Stomach smooth muscle (tissue), 2 donors: ENCODE results near the gene TTC39C.

Experiments used
- H3K27ac ChIP-seq: one replicate; pipeline ENCODE4 v1.7.0; 2013; ENCODE audit warnings: mild to moderate bottlenecking, low read length, inconsistent platforms
- H3K27me3 ChIP-seq, 2 donors: one replicate each; pipeline ENCODE4 v1.7.0; 2013; ENCODE audit warnings: low read length in 2 of 2; ENCODE audit not compliant: insufficient read depth in 2 of 2, control insufficient read depth in 1 of 2
- H3K36me3 ChIP-seq, 2 donors: one replicate each; pipeline ENCODE4 v1.7.0; 2013; ENCODE audit warnings: low read length in 2 of 2; ENCODE audit not compliant: control insufficient read depth in 2 of 2, insufficient read depth in 2 of 2
- H3K4me1 ChIP-seq: one replicate; pipeline ENCODE4 v1.7.0; 2013; ENCODE audit warnings: low read length; ENCODE audit not compliant: control insufficient read depth, insufficient read depth
- H3K4me3 ChIP-seq, 2 donors: one replicate each; pipeline ENCODE4 v1.7.0; 2013; ENCODE audit warnings: low read length in 2 of 2
- H3K9ac ChIP-seq, 2 donors: one replicate each; pipeline ENCODE4 v1.7.0; 2013; ENCODE audit warnings: low read length in 2 of 2, mild to moderate bottlenecking in 1 of 2
- H3K9me3 ChIP-seq, 2 donors: one replicate each; pipeline ENCODE4 v1.7.0; 2013; ENCODE audit warnings: low read length in 2 of 2; ENCODE audit not compliant: control insufficient read depth in 2 of 2
- donor health status: healthy.
- donor health status: Pancreatic carcinoma.

Gene TTC39C

DNA sequence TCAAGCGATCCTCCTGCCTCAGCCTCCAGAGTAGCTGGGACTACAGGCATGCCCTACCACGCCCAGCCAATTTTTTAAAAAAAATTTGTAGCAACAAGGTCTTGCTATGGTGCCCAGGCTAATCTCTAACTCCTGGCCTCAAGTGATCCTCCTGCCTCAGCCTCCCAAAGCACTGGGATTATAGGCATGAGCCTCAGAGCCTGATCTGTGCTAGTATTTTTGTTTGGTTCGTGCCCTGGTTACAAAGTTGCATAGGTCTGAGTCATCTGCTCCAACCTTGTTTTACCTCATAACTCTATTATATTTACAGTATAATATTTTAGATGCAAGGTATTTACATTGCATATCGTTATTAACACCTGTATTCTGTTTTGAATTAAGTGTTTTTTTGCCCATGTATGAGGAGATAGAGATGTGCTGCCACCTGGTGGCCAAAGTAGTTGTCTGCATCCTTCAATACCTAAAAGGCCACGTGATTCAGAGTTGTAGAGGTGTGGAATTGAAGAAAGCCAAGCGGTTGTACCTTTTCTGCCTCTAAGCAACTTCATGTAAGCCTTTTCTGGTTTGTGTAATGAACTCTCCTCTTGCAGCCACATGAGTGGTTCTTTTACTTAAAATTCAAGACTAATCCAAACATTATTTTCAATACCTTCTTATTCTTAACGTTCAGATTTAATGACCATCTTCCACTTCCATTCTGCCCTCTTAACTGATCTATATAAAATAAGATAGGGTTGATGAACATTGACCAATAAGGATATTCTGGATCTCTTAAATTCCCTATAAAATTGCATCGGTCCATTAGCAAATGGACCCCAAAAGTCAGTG lies 104.4 kb downstream of the TTC39C start:
- no peak overlapping the region for H3K9ac ChIP-seq
- no peaks in the 10 kb centered on the region for H3K4me1 ChIP-seq
- H3K27ac ChIP-seq, result no peak overlapping the region
- H3K36me3 ChIP-seq, result peaks cover 3% of the 10 kb centered on the region in 2 donors
- no peak overlapping the region for H3K4me3 ChIP-seq
- no peaks in the 10 kb centered on the region for H3K27me3 ChIP-seq
- no peaks in the 10 kb centered on the region for H3K9me3 ChIP-seq

DNA sequence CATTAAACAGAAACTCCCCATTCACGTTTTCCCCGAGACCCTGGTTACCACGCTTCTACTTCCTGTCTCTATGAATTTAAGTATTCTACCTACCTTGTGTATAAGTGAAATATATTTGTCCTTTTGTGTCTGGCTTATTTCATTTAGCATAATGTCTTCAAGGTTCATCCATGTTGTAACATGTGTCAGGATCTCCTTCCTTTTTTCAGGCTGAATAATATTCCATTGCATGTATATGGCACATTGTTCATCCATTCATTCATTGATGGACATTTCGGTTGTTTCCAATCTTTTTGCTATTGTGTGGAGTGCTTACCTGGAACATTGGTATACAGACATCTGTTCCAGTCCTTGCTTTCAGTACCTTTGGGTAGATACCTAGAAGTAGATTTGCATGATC lies 106.1 kb downstream of the TTC39C start:
- no peak overlapping the region for H3K27ac ChIP-seq
- no peaks in the 10 kb centered on the region for H3K4me1 ChIP-seq
- H3K36me3 ChIP-seq, result peaks cover 3 to 4% of the 10 kb centered on the region in 2 donors

DNA sequence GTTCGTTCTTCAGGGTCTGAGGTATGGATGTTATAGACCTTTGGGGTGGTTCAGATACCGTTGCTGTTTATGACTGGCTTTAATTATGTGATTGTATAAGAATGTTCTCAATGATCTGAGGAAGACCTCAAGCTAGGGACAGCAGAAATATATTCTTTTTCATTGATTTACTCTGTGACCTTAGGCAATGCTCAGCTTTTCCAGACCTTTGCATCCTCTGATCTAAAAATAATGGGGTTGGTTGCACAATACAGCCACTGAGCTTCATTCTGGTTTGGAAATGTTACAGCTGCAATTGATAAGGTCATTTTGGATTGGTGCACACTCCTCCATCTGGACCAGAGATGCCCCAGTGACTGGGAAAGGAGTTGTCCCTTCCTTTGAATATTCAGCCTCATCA lies 107.1 kb downstream of the TTC39C start:
- Histone ChIP-seq H3K27me3 (no peaks in the 10 kb centered on the region), H3K4me1 (no peaks in the 10 kb centered on the region), H3K27ac (no peak overlapping the region), H3K9ac (no peak overlapping the region), H3K9me3 (no peaks in the 10 kb centered on the region), H3K36me3 (peaks cover 3 to 5% of the 10 kb centered on the region in 2 donors), H3K4me3 (no peak overlapping the region)

More for the DNA sequence above, 106.1 kb downstream of the TTC39C start:
- no peaks in the 10 kb centered on the region for H3K9me3 ChIP-seq
- no peak overlapping the region for H3K9ac ChIP-seq
- H3K4me3 ChIP-seq, result no peak overlapping the region
- no peaks in the 10 kb centered on the region for H3K27me3 ChIP-seq

DNA sequence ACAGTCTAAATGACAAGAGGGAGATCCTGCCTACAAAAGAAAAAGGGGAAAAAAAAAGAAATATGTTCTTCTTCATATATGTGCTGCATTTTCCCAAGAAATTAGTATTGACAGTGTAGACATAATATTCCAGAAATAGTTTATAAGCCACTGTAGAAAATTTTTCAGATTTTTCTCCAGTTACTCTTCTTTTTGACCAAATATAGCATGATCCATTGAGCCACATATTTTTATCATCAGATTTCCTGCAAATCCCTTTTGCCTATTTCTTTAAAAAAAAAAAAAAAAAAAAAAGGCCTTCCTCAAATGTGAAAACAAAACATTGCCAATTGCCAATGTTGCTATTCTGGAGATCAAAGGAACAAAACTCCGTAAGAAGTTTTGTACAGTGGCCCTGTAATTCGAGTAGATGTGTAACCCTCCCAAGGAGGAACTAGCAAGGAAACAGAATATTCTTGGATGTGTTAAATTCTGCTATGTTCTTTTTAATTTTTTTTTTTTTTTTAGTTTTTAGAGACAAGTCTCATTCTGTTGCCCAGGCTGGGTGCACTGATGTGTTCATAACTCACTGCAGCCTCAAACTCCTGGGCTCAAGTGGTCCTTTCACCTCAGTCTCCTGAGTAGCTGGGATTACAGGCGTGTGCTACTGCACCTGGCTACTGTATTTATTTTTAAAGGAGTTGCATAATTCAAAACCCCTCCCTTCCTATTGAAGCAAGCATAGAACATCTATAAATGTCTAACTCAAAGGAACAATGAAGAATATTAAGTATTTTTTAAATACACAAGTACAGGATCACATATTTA lies 111.8 kb downstream of the TTC39C start:
- Histone ChIP-seq H3K4me3 (no peak overlapping the region), H3K27ac (no peak overlapping the region), H3K36me3 (peaks cover 5 to 11% of the 10 kb centered on the region in 2 donors), H3K9me3 (no peaks in the 10 kb centered on the region), H3K4me1 (no peaks in the 10 kb centered on the region), H3K9ac (no peak overlapping the region), H3K27me3 (no peaks in the 10 kb centered on the region)

DNA sequence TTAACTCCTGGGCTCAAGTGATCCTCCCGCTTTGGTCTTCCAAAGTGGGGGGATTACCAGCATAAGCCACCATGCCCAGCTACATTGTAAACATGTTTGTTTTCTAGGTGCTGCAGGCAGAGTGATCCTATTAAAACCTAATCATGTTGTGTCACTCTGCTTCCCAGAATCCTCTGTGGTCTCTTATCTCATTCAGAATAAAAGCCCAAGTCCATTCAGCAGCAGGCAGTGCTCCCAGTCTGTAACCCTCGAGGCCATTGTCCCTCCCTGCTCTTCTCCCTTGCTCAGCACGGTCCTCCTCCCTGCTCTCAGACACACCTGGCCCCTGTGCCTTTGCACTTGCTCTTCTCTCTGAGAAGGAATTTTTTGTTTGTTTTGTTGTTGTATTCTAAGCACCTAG lies 113.2 kb downstream of the TTC39C start:
- H3K36me3 ChIP-seq, result peaks cover 7 to 8% of the 10 kb centered on the region in 2 donors
- H3K4me1 ChIP-seq, result no peaks in the 10 kb centered on the region
- no peak overlapping the region for H3K9ac ChIP-seq
- H3K9me3 ChIP-seq, result no peaks in the 10 kb centered on the region
- H3K4me3 ChIP-seq, result no peak overlapping the region
- H3K27ac ChIP-seq, result no peak overlapping the region
- H3K27me3 ChIP-seq, result no peaks in the 10 kb centered on the region

DNA sequence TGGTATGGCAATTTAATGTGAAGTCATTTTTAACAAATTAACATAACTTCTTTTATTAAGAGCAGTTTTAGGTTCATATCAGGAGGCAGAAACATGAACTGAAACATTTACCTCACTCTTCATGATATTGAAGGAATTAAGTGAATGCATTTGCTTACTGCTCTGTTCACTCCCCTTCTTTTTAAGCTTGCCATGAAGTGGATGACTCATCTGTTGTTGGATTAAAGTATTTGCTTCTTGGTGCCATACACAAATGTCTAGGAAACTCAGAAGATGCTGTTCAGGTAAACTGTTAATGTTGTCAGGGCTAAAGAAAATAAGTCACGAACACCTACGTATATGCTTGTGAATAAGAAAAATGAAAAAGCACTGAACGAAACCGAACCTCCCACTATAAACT lies 114.1 kb downstream of the TTC39C start:
- Histone ChIP-seq H3K27me3 (no peaks in the 10 kb centered on the region), H3K9me3 (no peaks in the 10 kb centered on the region), H3K9ac (no peak overlapping the region), H3K36me3 (peaks cover 7 to 8% of the 10 kb centered on the region in 2 donors), H3K4me1 (no peaks in the 10 kb centered on the region), H3K27ac (no peak overlapping the region), H3K4me3 (no peak overlapping the region)

DNA sequence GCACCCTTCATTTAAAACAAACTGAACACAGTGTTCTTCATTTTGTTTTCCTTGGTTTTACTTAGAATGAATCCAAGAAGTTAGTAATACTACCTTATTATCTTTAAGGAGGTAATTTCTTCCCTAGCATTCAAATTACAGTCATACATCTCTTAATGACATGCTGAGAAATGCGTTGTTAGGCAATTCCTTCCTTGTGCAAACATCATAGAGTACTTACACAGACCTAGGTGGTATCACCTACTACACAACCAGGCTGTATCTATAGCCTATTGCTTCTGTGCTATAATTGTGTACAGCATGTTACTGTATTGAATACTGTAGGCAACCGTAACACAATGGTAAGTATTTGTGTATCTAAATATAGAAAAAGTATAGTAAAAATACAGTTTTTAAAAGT lies 115.9 kb downstream of the TTC39C start:
- Histone ChIP-seq H3K4me1 (no peaks in the 10 kb centered on the region), H3K9ac (no peak overlapping the region), H3K9me3 (no peaks in the 10 kb centered on the region), H3K27me3 (no peaks in the 10 kb centered on the region), H3K27ac (no peak overlapping the region), H3K4me3 (no peak overlapping the region), H3K36me3 (peaks cover 7 to 8% of the 10 kb centered on the region in 2 donors)

DNA sequence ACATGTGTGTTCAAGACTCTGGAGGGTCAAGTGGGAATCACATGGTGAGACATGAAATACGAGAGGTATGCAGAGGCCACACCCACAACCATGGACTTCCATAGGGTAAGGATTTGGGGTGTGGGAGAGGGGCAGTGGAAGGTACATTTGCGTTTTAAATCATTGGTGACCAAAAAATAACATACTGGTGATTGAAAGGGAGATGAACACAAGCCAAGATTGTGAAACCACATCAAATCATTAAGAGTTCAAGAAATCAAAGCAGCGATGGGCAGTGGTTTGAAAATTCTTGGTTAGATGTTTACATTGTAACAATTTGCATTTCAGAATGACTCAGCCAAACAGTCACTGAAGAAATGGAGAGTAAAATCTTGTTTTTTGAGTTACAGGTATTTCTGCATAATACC lies 122.4 kb downstream of the TTC39C start:
- Histone ChIP-seq H3K27me3 (peaks cover 2 to 3% of the 10 kb centered on the region in 2 donors), H3K9ac (no peak overlapping the region), H3K9me3 (no peaks in the 10 kb centered on the region), H3K4me1 (peaks cover 5% of the 10 kb centered on the region), H3K36me3 (peaks cover 0 to 4% of the 10 kb centered on the region in 2 donors), H3K4me3 (no peak overlapping the region), H3K27ac (no peak overlapping the region)

DNA sequence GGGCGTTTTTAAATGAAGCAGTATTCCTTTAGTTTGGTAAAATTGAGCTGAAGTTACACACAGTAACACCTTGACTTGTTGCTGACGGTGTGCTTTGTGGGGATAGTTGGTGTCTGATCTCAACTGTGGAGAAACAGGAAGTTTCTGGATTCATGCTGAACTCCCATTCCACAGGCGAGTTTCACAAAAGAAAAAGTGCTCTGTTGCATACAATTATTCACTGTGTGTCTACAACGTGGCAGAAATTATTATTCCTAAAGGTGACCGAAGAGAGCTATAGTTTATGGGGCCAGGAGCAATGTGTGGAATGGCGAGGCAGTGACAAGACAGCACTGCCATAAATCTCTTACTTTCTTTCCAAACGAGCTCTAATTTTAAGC lies 123.8 kb downstream of the TTC39C start:
- Histone ChIP-seq H3K27me3 (peaks cover 2 to 3% of the 10 kb centered on the region in 2 donors), H3K9me3 (no peaks in the 10 kb centered on the region), H3K36me3 (no peaks in the 10 kb centered on the region), H3K4me1 (peaks cover 5% of the 10 kb centered on the region), H3K27ac (no peak overlapping the region), H3K4me3 (peak overlapping the region; percentile 68 to 74), H3K9ac (peak overlapping the region; percentile 46 to 51)

DNA sequence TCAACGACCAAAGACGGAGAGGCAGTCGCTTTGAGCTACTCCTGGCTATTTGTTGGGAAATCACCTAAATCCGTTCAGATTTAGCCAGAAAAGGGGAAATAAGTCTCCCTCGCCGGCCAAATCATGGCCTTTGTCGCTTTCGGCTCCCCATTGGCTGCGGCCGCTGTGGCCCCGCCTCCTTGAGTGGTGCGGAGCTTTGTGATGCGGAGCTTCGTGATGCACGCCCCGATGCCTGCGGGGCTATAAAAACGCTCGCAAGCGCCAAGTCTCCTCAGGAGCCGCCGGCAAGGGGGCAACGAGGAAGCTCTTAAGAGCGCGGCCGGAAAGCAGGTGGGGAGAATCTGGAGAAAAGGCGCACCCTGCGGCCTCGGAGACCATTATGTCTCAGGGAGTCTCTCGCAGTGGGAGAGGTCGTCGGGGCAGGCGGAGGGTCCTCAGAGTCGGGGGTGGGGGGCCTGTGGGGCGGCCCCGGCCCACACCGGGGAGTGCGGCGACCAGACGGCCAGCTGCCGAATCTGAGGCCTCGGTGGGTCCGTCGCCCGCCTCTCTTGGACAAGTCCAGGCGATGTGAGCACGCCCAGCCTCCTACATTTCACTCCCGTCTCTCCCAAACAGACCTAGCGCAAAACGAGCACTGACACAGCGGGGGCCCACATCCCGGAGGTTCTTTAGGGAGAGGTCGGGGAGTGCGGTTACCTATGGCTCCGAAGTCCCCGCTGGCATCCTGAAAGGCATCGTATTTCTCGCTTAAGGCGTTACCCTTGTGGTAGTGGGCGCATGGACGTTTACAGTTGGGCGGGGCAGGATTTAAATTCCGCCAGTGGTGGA lies 124.4 kb downstream of the TTC39C start, which contains the start of gene CABYR:
Gene CABYR, plus strand, starts transcription at position 274 of the 828 bp plus-strand sequence. CDS start 4,053 bp downstream, outside the sequence.
- Histone ChIP-seq H3K27me3 (peaks cover 2 to 3% of the 10 kb centered on the region in 2 donors), H3K9ac (peak within 1 kb of the TSS; percentile 46 to 51), H3K4me1 (peaks cover 5% of the 10 kb centered on the region), H3K9me3 (no peaks in the 10 kb centered on the region), H3K4me3 (peak within 1 kb of the TSS; percentile 68 to 74), H3K27ac (no peak within 1 kb of the TSS), H3K36me3 (no peaks in the 10 kb centered on the region)
